HepG2 (cell line): ENCODE measurements around the gene FXYD6. TPM values are rescaled to one million over a fixed set of nuclear protein-coding genes. Genes with fewer than 3 reads are reported as not detected.

Experiments used
- ATAC-seq: fragments of 200-7000 bp; cut with Tn5 transposase; 3 replicates; pipeline ENCODE4 v1.9.1; 2020; ENCODE audit warnings: mild to moderate bottlenecking, moderate library complexity
- BruUV-seq: library from RNA; stranded (reverse); fragments of 400-500 nt; replicated peaks from 2 replicates; lab custom pipeline; 2021; lab: Mats Ljungman, UMichigan
- CTCF ChIA-PET: fragments of 300-600 bp; formaldehyde crosslinking; extraction: SDS; loops from one replicate; lab custom pipeline; 2021; ENCODE audit warnings: low total read pairs, inconsistent platforms, low intra/inter-chr PET ratio; lab: Yijun Ruan, JAX
- POLR2A ChIA-PET: fragments of 350-600 bp; sonication (Branson Sonifier 250); formaldehyde crosslinking; loops from one replicate; lab custom pipeline; 2020; ENCODE audit warnings: antibody characterized with exemption, inconsistent platforms; lab: Yijun Ruan, JAX
- DNase-seq: peaks from one replicate; pipeline ENCODE4 v3.0.0-alpha.2; 2015; ENCODE audit warnings: low spot score
- FAIRE-seq: peaks from 3 replicates; lab custom pipeline; 2011; peaks lifted over from hg19 to GRCh38; lab: Jason Lieb, UNC
- H2AFZ ChIP-seq: one replicate; pipeline ENCODE4 v1.6.1; 2011; ENCODE audit warnings: low read length, inconsistent platforms
- H3K27ac ChIP-seq: fragments of 300-600 bp; 3 replicates; pipeline ENCODE4 v1.8.0; 2011; ENCODE audit warnings: mixed run types, mild to moderate bottlenecking, mixed read lengths, low read length, inconsistent platforms; ENCODE audit not compliant: insufficient read depth; ENCODE audit errors: extremely low read length
- H3K27me3 ChIP-seq, 2 experiments: fragments of 200-600 bp in 1 of 2; 2 replicates in 1 of 2; 3 replicates in 1 of 2; pipeline versions ENCODE4 v1.6.0 to v1.8.0; 2011; ENCODE audit warnings: low read length in 2 of 2, mild to moderate bottlenecking in 2 of 2, moderate library complexity in 2 of 2, inconsistent platforms in 1 of 2; ENCODE audit not compliant: insufficient read depth in 2 of 2, control insufficient read depth in 1 of 2
- H3K36me3 ChIP-seq, 2 experiments: fragments of 200-600 bp in 1 of 2; replicated peaks in 1 of 2; 2 replicates in 1 of 2; 3 replicates in 1 of 2; pipeline versions ENCODE4 v1.5.1 to v1.8.0; 2011; ENCODE audit warnings: low read length in 2 of 2, inconsistent platforms in 1 of 2; ENCODE audit not compliant: insufficient read depth in 2 of 2, control insufficient read depth in 1 of 2
- H3K4me1 ChIP-seq: 2 replicates; pipeline ENCODE4 v1.5.1; 2012; ENCODE audit warnings: low read length, inconsistent platforms; ENCODE audit not compliant: insufficient read depth
- H3K4me2 ChIP-seq: 2 replicates; pipeline ENCODE4 v1.6.0; 2011; ENCODE audit warnings: low read depth, low read length, inconsistent platforms
- H3K4me3 ChIP-seq, 3 experiments: fragments of 200-600 bp in 1 of 3; sonication (generic), shearing (Covaris generic) in 1 of 3; replicated peaks in 1 of 3; 2 replicates each; pipeline ENCODE4 v1.5.1; 2011 to 2016; ENCODE audit warnings: low read length in 3 of 3, inconsistent platforms in 2 of 3, low read depth in 2 of 3, mild to moderate bottlenecking in 2 of 3, control low read depth in 1 of 3, mixed read lengths in 1 of 3; ENCODE audit not compliant: insufficient read depth in 1 of 3
- H3K79me2 ChIP-seq: one replicate; pipeline ENCODE4 v1.6.1; 2011; ENCODE audit warnings: low read length, inconsistent platforms; ENCODE audit not compliant: insufficient read depth
- H3K9ac ChIP-seq: 2 replicates; pipeline ENCODE4 v1.6.0; 2011; ENCODE audit warnings: mild to moderate bottlenecking, low read depth, low read length, inconsistent platforms; ENCODE audit not compliant: insufficient read depth
- H3K9me3 ChIP-seq: 2 replicates; pipeline ENCODE4 v1.5.1; 2012; ENCODE audit warnings: mild to moderate bottlenecking, low read length
- H4K20me1 ChIP-seq: 2 replicates; pipeline ENCODE4 v1.6.0; 2011; ENCODE audit warnings: inconsistent platforms, mild to moderate bottlenecking, low read length, moderate library complexity; ENCODE audit not compliant: insufficient read depth
- CREB1 ChIP-seq, 2 experiments: fragments of 450-650 bp in 1 of 2; IDR thresholded peaks; 2 replicates each; pipeline ENCODE4 v1.6.1; 2016 to 2017; ENCODE audit warnings: control low read depth in 1 of 2, mild to moderate bottlenecking in 1 of 2, missing compliant biosample characterization in 1 of 2, missing genetic modification characterization in 1 of 2
- ETV5 ChIP-seq: IDR thresholded peaks from 2 replicates; pipeline ENCODE4 v1.6.1; 2018; ENCODE audit warnings: missing biosample characterization, missing genetic modification reagents, inconsistent platforms, borderline replicate concordance
- KDM1A ChIP-seq: IDR thresholded peaks from 2 replicates; pipeline ENCODE4 v1.6.1; 2016; ENCODE audit warnings: missing compliant biosample characterization
- NR1H2 ChIP-seq: sonication (generic); formaldehyde crosslinking; IDR thresholded peaks from 2 replicates; pipeline ENCODE4 v1.8.1; 2022; ENCODE audit warnings: low read depth, missing genetic modification reagents, borderline replicate concordance
- PCBP2 ChIP-seq: fragments of 200-400 bp; formaldehyde crosslinking; optimal IDR thresholded peaks from 2 replicates; pipeline ENCODE3; 2018; ENCODE audit warnings: low read length, low read depth; ENCODE audit not compliant: poor library complexity, severe bottlenecking
- RFXAP ChIP-seq: sonication (generic); formaldehyde crosslinking; IDR thresholded peaks from 2 replicates; pipeline ENCODE4 v1.4.0; 2020; ENCODE audit warnings: missing genetic modification reagents, borderline replicate concordance
- RORA ChIP-seq: sonication (generic); formaldehyde crosslinking; IDR thresholded peaks from 2 replicates; pipeline ENCODE4 v1.5.0; 2020; ENCODE audit warnings: mild to moderate bottlenecking, missing genetic modification reagents, moderate library complexity
- ZEB1 ChIP-seq: IDR thresholded peaks from 2 replicates; pipeline ENCODE4 v1.6.1; 2012; ENCODE audit warnings: mild to moderate bottlenecking, low read depth, inconsistent platforms; ENCODE audit not compliant: insufficient replicate concordance
- ZMYM3 ChIP-seq: sonication (generic); formaldehyde crosslinking; IDR thresholded peaks from 2 replicates; pipeline ENCODE4 v1.5.1; 2020; ENCODE audit warnings: mild to moderate bottlenecking, missing genetic modification reagents
- ZNF317 ChIP-seq: sonication (generic); formaldehyde crosslinking; IDR thresholded peaks from 2 replicates; pipeline ENCODE4 v1.5.0; 2020; ENCODE audit warnings: mild to moderate bottlenecking, missing genetic modification reagents
- ZNF451 ChIP-seq: sonication (generic); formaldehyde crosslinking; IDR thresholded peaks from 2 replicates; pipeline ENCODE4 v1.5.0; 2020; ENCODE audit warnings: mild to moderate bottlenecking, missing genetic modification reagents
- ZNF556 ChIP-seq: sonication (generic); formaldehyde crosslinking; IDR thresholded peaks from 2 replicates; pipeline ENCODE4 v1.4.0; 2020; ENCODE audit warnings: mild to moderate bottlenecking, missing genetic modification reagents, borderline replicate concordance
- ZNF572 ChIP-seq: sonication (generic); formaldehyde crosslinking; IDR thresholded peaks from 2 replicates; pipeline ENCODE4 v1.5.1; 2020; ENCODE audit warnings: mild to moderate bottlenecking, missing genetic modification reagents
- ZNF629 ChIP-seq: sonication (generic); formaldehyde crosslinking; conservative IDR thresholded peaks from 2 replicates; pipeline ENCODE4 v1.5.0; 2020; ENCODE audit warnings: missing genetic modification reagents
- ZNF7 ChIP-seq: IDR thresholded peaks from 2 replicates; pipeline ENCODE4 v1.6.1; 2016; ENCODE audit warnings: missing biosample characterization, missing genetic modification reagents
- ZNF768 ChIP-seq: sonication (generic); formaldehyde crosslinking; IDR thresholded peaks from 2 replicates; pipeline ENCODE4 v1.4.0; 2020; ENCODE audit warnings: missing genetic modification reagents
- WGBS: methylation state at CpG from one replicate; pipeline ENCODE4 v1.1.6; 2017; ENCODE audit warnings: low lambda C conversion rate; 5-methylcytosine and 5-hydroxymethylcytosine counted together
- in situ Hi-C: cut with HindIII; loops from 2 replicates; pipeline ENCODE4 v1.10.0; 2017; ENCODE audit warnings: low pct_unique_long_range_greater_than_20kb; ENCODE audit not compliant: extremely low pct_ligation_motif_present
- intact Hi-C: fragments of 100-400 bp; cut with micrococcal nuclease; formaldehyde crosslinking; loops from one replicate; pipeline ENCODE4 v1.10.0; 2022; ENCODE audit not compliant: unreplicated experiment
- polyA plus RNA-seq, 8 experiments: library from polyadenylated mRNA; depleted of rRNA in 3 of 8; stranded (reverse) in 7 of 8; unstranded in 1 of 8; fragments of >200 nt; fragmentation: Illumina TruSeq in 4 of 8; extraction: Trizol in 4 of 8; gene quantifications; 2 replicates each; pipeline versions ENCODE4 v1.2.1 to v1.2.3, GENCODE V29; 2011 to 2016; ENCODE audit warnings: low read depth in 4 of 8, missing spikeins in 1 of 8, mixed read lengths in 1 of 8; ENCODE audit not compliant: insufficient read depth in 1 of 8
- total RNA-seq, 5 experiments: library from RNA; depleted of rRNA; stranded (reverse); fragments of >200 nt; fragmentation: Illumina TruSeq; extraction: Trizol; gene quantifications; 2 replicates each; pipeline ENCODE4 v1.2.3, GENCODE V29; 2016; ENCODE audit warnings: low read depth in 1 of 5
- TF ChIP-seq, protein P1 (sequence below): IDR thresholded peaks from 2 replicates; pipeline ENCODE4 v1.6.1; 2016; ENCODE audit warnings: missing biosample characterization, missing genetic modification reagents, low read depth
- TF ChIP-seq, protein P2 (sequence below): conservative IDR thresholded peaks from 2 replicates; pipeline ENCODE4 v1.6.1; 2018; ENCODE audit warnings: missing genetic modification reagents
- TF ChIP-seq, protein P3 (sequence below): sonication (generic); formaldehyde crosslinking; IDR thresholded peaks from 2 replicates; pipeline ENCODE4 v1.4.0; 2020; ENCODE audit warnings: missing genetic modification reagents

The FXYD6 gene
- total and polyA plus RNA-seq, 2 of the 13 experiments (the other 11 are each of a cell fraction or from before 2014, with no cell fraction given): not detected

DNA sequence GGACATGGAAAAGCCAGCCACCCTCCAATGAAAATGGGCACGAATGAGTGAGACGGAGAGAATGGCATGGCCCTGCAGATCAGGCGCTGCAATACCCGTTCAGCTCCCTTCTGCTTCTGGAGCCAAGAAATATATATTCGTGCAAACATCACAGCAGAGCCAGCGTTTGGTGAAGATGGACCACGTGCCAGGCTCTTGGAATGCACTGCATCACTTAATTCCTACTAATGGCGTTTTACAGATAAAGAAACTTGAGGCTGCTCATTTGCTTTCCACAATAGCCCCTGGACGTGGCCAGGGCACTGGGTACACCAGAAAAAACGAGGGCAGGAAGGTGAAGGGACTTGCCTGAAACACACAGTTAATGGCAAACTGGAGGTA lies 50.3 kb downstream of the FXYD6 start (continued):
- TF ChIP-seq RORA (CRISPR knock-in tag): no peak
- no peak for TF ChIP-seq ZEB1
- TF ChIP-seq CREB1 (IDR thresholded peaks at IDR 0.05): no peak
- no peak for TF ChIP-seq CREB1 (CRISPR knock-in tag; IDR thresholded peaks at IDR 0.05)
- no peak for TF ChIP-seq ZNF317 (CRISPR knock-in tag)
- no peak for TF ChIP-seq RFXAP (CRISPR knock-in tag)
- TF ChIP-seq PCBP2: no peak
- no peak for TF ChIP-seq NR1H2 (CRISPR knock-in tag)
- TF ChIP-seq ZNF7 (CRISPR knock-in tag): no peak
- TF ChIP-seq, protein P1, sequence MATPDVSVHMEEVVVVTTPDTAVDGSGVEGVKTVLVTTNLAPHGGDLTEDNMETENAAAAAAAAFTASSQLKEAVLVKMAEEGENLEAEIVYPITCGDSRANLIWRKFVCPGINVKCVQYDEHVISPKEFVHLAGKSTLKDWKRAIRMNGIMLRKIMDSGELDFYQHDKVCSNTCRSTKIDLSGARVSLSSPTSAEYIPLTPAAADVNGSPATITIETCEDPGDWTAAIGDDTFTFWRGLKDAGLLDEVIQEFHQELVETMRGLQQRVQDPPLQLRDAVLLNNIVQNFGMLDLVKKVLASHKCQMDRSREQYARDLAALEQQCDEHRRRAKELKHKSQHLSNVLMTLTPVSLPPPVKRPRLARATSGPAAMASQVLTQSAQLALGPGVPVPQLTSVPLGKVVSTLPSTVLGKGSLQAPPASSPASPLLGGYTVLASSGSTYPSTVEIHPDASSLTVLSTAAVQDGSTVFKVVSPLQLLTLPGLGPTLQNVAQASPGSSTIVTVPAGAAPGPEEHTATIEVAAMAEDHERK (CRISPR knock-in tag): no peak

DNA sequence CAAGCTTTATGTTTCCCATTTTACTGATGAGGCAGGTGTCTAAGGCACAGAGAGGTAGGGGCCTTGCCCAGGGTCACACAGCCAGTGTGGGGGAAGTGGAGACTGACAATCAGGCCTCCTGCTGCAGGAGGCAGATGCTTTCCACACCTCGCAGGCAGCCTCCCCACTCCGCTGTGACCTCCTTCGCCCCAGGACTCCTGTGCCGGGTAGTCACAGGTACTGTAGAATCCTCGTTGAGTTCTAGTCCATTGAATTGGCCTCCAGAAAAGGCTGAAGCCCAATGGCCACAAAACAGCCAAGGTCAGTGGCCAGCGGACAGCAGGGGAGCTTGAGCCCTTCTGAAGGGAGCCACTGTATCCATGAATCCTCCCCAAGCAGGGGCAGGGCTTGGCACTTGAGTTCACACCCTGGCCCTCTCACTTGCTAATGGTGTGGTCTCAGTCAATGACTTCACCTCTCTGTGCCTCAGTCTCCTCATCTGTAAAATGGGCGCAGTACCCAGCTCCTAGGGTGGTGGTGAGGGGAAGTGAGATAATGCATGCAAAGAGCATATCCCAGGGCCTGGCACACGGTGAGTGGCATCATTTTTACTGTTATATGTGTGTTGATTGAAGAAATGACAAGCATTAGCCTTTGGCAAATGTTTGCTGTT lies 50.8 kb downstream of the FXYD6 start:
- H3K79me2 ChIP-seq: peaks cover 13% of the 10 kb centered on the region
- H3K9ac ChIP-seq: no peak overlapping the region
- POLR2A ChIA-PET: interaction anchor here (1.4 kb wide), 1 partner anchor 8 kb away, joined by 3 read pairs; no protein-coding TSS in a partner anchor
- FAIRE-seq (no peak), DNase-seq (no peak)
- peaks cover 88% of the 10 kb centered on the region for H3K4me1 ChIP-seq
- no peaks in the 10 kb centered on the region for H3K36me3 ChIP-seq
- H3K4me2 ChIP-seq: peak overlapping the region; percentile 72
- in situ Hi-C loops (no loop called here), intact Hi-C loops (no loop called here)
- BruUV-seq: no TSS peak
- H4K20me1 ChIP-seq: no peaks in the 10 kb centered on the region
- no peak overlapping the region for H2AFZ ChIP-seq
- CTCF ChIA-PET: no interaction called here
- H3K27me3 ChIP-seq: peaks cover 4 to 20% of the 10 kb centered on the region in 2 experiments; a peak in 3 of 5 replicates
- H3K4me3 ChIP-seq: no peak overlapping the region
- TF ChIP-seq NR1H2 (CRISPR knock-in tag) (no peak), ZNF629 (CRISPR knock-in tag) (peak; percentile 96), KDM1A (peak; percentile 38; the same call in 1 of the 2 replicates), ZNF556 (CRISPR knock-in tag) (no peak), ZMYM3 (CRISPR knock-in tag) (peak; percentile 34; the same call in 1 of the 2 replicates), PCBP2 (no peak), ZNF768 (CRISPR knock-in tag) (peak; percentile 97), ZNF451 (CRISPR knock-in tag) (no peak), ETV5 (CRISPR knock-in tag) (no peak), ZNF572 (0 out of 2 replicates have a peak, but pooled peaks have one; percentile 32)
- TF ChIP-seq, protein P2, sequence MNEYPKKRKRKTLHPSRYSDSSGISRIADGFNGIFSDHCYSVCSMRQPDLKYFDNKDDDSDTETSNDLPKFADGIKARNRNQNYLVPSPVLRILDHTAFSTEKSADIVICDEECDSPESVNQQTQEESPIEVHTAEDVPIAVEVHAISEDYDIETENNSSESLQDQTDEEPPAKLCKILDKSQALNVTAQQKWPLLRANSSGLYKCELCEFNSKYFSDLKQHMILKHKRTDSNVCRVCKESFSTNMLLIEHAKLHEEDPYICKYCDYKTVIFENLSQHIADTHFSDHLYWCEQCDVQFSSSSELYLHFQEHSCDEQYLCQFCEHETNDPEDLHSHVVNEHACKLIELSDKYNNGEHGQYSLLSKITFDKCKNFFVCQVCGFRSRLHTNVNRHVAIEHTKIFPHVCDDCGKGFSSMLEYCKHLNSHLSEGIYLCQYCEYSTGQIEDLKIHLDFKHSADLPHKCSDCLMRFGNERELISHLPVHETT (CRISPR knock-in tag): no peak
- TF ChIP-seq, protein P3, sequence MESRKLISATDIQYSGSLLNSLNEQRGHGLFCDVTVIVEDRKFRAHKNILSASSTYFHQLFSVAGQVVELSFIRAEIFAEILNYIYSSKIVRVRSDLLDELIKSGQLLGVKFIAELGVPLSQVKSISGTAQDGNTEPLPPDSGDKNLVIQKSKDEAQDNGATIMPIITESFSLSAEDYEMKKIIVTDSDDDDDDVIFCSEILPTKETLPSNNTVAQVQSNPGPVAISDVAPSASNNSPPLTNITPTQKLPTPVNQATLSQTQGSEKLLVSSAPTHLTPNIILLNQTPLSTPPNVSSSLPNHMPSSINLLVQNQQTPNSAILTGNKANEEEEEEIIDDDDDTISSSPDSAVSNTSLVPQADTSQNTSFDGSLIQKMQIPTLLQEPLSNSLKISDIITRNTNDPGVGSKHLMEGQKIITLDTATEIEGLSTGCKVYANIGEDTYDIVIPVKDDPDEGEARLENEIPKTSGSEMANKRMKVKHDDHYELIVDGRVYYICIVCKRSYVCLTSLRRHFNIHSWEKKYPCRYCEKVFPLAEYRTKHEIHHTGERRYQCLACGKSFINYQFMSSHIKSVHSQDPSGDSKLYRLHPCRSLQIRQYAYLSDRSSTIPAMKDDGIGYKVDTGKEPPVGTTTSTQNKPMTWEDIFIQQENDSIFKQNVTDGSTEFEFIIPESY (CRISPR knock-in tag): no peak
- TF ChIP-seq, all 625 proteins: peak for 5
- H3K27ac ChIP-seq: no peak overlapping the region
- 55% methylated on average over 4 of the region's 8 CpGs for WGBS
- no peak for ATAC-seq
- H3K9me3 ChIP-seq: no peaks in the 10 kb centered on the region
